ENCODE data around the gene ANO6. TPM values are rescaled to one million over a fixed set of nuclear protein-coding genes. Genes with fewer than 3 reads are reported as not detected.
A peak's percentile ranks its signal among the peaks of the same experiment; 100 is the strongest.

ANO6 gene
- polyA plus RNA-seq, 4 donors, result 67.9 to 81.6 (median 79.9) TPM

DNA sequence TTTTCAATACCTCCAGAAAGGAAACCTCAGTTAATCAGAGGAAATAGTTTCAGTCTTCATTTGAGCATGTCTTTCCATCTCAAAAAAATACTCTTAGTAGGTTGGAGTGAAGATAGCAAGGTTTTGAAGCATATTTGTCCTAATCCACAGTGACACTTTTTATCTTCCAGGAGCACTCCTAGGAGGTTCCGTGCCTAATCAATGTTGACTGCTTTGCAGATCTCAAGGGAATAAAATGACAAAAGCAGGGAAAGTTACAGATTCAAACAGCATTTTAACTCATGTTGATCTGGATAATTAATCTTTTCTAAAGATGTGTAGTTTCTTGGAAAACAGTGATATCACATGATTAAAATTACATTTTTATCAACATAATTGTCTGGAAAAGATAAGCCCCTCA is 213.9 kb downstream of the ANO6 start:
- no peak for DNase-seq (ENCODE audit: low read depth in 4 of 4, low spot score in 3 of 4)

DNA sequence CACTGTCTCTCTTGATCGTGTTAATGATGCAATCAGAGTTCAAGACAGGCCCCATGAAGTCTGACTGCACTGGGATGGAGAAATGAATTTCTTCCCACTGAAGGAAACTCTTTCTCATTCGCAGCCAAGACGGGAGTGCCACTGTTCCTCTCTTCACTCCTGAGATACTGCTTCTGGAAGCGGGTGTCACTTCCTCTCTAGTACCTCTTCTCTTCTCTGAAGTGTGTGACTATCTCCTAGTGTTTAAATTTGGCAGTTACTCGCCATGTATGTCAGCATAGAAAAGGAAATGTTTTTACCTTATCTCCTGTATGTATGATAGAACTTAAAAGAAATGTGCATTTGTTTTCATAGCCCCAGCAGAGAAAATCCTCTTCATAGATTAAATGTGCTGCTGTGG is 215.2 kb downstream of the ANO6 start:
- no peak for DNase-seq (ENCODE audit: low read depth in 4 of 4, low spot score in 3 of 4)

DNA sequence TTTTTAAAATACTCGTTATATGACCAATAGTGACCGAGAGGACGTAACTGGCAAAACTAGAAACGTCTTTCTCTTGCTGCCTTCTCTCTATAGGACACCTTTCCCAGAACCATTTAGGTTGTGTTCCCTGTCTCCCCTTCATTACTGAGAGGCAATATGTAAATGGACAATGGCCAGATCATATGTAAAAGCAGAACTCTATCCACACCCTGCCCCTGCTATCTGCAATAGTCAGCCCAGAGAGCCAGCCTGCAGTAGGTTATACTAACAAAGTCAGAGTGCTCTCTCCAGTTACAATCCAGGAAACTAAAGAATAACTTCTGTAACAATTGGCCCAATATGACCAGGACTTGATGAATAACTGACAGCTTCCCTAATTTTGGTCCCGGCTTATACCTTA is 216.8 kb downstream of the ANO6 start:
- no peak for DNase-seq (ENCODE audit: low read depth in 4 of 4, low spot score in 3 of 4)

DNA sequence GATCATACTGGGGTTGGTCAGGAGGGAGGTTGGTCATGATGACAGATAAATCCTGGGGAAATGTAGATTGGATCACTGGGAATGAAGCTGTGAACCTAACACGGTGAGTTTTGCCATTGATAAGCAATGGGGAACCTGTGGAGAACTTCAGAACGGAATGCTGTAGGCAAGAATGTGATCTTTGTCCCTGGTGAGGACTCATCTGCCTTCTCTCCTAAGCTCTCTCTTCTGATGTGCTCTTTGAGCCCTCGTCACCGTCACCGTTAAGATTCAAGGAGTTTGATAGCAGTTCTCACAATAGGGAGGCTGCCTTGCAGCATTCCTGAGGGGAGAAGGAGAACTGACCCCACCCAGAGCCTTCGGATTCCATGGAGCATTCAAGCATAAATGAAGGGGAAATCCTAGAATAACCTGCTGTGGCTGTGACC is 217.6 kb downstream of the ANO6 start:
- DNase-seq (ENCODE audit: low read depth in 4 of 4, low spot score in 3 of 4), result no peak

DNA sequence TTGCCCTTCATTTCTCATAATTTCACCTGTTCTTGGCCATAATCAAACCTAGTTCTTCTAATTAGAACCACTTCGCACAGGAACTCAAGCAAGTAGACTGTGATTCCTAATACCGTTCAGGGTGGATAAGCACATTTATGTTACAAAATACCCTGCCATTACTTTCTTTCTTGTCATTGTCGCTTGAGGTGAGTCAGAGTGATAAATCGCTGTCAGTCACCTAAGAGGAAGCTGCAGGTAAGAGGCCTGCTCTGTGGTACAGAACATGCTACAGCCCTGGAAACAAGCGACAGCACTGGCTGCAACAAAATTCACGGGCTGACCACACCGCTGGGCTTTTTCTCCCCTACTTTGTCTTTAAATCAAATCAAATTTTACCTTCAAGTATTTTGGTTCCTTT is 218.2 kb downstream of the ANO6 start:
- DNase-seq (ENCODE audit: low read depth in 4 of 4, low spot score in 3 of 4), result no peak

DNA sequence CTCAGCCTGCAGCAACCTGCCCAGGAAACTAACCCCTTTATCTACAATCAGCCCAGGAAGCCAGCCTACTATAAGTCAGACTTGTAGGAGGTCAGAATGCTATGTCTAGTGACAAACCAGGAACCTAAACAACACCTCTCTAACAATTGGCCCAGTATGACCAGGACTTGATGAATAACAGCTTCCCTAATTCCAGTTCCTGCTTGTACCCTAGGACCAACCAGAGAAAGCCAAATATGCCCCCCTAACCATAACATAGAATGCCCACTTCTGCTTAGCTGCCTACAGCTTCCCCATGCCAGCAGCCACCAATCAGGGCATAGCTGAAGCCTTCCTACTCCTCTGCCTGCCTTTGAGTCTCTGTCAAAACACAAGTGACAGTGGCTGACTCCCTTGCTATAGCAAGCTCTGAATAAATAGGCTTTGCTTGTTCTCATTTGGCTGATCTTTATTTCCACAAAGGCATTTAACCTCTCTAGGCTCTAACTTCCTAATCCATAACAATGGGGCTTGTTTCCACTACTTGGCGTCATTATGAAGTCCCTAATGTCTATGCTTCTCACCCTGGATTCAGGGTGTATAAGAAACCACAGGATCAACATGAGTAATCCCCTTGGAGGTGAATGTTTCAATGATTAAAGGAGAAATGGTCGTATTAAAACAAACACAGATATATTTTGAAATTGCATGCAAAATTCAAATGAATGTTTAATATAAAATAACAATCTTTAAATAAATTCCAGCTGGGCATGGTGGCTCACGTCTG is 220.2 kb downstream of the ANO6 start:
- DNase-seq (ENCODE audit: low read depth in 4 of 4, low spot score in 3 of 4), result no peak

DNA sequence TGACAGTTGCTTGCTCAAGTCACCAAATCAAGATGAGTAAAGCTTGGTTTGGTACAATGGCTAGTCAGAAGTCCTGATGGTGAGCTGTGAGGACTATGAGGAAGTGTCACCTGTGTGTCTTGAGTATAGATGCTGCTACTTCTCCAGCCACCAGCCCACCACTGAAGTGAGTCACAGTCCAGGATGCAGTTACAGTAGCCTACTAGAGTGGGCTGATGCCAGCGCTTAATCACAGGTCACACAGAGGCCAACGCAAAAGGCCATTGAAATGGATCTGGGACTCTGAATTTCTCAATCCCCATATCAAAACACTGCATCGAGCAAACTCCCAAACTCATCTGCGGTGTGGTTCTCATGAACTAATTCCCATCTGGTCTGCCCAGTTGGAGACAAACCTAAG is 223.1 kb downstream of the ANO6 start:
- DNase-seq (ENCODE audit: low read depth in 4 of 4, low spot score in 3 of 4), result no peak

DNA sequence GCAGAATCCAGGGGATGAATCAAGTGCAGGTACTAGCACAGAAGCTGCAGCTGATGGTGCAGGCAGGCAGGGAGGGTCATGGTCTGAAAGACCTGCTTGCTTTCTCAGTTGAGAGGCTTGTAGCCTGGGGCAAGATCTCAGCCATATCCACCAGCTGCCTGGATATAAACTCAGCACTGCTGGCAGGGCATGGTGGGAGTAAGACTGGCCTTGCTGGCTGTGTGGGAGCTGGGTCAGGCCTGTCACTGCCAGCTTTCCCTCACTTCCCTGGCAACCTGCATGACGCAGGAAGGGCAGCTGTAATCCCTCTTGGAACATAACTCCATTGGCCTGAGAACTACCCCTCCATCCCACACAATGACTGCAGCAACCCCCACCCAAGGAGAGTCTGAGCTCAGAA is 230.1 kb downstream of the ANO6 start:
- DNase-seq (ENCODE audit: low read depth in 4 of 4, low spot score in 3 of 4), result no peak

DNA sequence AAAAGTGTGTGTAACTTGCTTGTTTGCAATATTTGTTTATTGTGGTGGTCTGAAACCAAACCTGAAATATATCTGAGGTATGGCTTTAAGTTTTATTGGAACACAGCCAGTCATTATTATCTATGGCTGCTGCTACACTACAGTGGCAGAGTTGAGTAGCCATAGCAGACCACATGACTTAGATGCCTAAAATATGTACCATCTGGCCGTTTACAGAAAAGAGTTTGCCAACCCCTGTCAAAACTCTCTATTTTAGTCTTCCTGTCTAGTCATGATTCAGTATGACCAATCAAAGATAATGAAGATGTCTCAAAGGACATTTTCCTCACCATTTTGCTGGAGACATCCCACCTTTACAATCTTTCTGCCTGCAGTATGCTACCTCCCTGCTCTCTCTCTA is 242.3 kb downstream of the ANO6 start:
- no peak for DNase-seq (ENCODE audit: low read depth in 4 of 4, low spot score in 3 of 4)

DNA sequence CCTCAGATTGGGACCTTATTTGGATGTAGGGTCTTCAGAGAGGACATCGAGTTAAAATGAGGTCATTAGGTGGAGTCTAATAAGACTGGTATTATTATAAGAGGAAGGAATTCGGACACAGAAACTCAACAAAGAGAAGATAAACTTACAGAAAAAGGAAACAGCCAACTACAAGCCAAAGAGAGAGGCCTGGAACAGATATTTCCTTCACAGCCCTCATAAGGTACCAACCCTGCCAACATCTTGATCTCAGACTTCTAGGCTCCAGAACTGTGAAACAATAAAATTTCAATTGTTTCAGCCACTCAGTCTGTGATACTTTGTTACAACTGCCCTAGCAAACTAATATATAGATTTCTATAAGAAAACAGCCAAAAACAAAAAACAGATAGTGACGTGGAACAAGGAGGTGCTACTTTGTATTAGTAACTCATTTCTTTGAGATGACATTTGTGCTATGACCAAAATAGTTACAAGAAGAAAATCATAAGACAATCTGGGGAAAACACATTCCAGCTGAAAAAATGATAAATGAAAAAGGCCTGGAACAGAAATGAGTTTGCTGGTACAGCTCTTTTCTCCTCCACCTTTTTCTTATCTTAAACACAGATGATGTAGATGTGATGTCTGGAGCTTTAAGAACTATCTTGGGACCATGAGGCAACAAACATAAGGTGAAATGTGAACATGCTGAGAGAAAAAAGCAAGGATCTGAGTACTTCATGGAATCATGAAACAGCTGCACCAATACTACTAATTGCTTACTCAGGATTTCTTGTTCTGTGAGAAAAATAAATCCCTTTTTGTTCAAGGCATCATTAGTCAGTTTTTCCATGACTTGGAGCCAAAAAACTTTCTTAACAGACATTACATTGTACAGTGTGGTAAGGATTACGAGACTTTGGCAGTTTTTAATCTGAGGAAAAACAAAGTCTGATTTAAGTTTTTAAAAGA is 243.2 kb downstream of the ANO6 start:
- DNase-seq (ENCODE audit: low read depth in 4 of 4, low spot score in 3 of 4), result no peak

DNA sequence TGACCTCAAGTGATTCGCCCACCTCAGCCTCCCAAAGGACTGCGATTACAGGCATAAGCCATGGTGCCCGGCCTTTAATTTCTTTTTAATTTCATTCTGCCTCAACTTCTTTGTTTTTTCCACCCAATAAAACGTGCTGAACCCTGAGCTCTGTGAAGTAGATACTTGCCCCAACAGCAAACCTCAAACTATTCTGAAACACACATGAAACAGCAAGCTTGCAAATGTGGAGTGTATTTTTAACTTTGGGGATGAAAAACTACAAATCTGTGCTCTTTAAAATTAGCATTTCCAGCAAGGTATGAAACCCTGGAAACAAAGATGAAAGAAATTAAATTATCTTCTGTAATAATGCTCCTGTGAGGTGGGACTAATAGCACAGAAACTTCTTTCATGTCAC is 246.6 kb downstream of the ANO6 start:
- no peak for DNase-seq (ENCODE audit: low read depth in 4 of 4, low spot score in 3 of 4)

DNA sequence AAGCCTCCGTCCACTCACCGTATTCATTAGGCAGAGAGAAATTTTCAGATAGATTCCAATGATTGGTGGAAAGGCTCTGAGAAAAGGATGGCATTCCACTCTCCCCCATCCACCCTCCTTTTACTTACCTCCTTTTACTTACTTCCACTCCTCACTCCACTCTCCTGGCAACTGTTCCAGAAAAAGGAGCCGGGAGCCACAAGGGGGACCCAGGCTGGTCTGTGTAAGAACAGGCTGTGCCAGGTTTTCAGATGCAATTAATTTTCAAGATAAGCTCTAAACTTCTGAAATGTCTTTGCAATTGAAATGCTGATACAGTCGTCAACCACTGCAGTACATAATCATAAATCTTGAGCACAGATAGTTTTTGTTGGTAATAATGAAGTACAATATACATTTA is 248.8 kb downstream of the ANO6 start:
- DNase-seq (ENCODE audit: low read depth in 4 of 4, low spot score in 3 of 4), result peak in 1 of 4 donors; percentile 3

DNA sequence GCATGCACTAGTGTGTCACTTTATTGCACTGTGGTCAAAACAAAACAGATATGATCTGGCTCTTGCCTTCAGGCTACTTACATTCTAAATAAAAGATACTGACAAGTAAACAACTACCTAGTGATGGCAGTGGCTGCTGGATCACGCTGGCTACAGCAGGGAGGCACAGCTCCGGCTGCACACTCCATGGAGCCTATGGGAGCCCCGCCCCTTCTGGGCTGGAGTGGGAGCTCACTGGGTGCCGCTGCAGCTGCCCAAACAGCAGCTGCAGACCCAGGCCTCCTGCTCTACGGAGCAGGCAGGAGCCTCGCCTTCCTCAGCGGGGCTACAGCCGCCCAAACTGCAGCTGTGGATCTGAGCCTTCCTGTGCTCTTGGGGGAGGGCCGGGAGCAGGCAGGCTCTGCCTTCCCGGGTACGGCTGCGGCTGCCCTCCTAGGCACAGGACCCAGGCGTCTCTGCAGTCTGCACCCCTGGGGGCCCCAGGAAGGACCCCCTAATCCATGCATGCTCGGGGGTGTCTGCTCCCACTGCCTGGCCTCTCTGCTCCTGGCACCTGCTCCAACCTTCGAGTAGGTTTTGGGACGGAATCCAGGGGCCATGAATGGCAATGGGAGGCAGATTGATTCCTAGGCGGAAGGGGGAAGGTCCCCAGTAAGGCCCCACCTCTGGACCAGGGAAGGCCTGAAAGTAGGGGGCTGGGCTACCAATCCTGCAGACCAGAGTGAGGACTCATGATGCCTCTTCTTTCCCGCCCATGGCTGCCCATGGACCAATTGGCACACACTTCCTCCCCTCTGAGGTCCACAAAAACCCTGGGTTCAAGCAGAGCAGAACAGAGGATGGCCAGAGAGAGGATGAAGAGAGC is 253.1 kb downstream of the ANO6 start:
- no peak for DNase-seq (ENCODE audit: low read depth in 4 of 4, low spot score in 3 of 4)

DNA sequence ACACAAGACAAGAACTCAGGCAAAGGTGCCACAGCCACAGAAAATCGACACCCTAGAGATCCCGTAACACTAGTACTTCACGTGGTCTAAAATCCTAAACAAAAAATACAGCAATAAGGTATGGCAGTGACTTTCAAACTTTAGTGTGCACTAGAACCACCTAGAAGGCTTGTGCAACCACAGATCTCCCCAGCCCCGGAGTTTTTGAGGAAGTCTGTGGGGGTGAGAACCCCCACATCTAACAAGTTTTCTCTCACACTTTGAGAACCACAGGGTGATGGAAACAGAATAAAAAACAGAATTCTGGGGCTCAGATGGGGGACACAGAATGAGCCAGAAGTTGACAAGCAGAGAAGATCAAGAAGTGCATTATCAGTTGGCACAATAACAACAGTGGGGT is 254.0 kb downstream of the ANO6 start:
- no peak for DNase-seq (ENCODE audit: low read depth in 4 of 4, low spot score in 3 of 4)

DNA sequence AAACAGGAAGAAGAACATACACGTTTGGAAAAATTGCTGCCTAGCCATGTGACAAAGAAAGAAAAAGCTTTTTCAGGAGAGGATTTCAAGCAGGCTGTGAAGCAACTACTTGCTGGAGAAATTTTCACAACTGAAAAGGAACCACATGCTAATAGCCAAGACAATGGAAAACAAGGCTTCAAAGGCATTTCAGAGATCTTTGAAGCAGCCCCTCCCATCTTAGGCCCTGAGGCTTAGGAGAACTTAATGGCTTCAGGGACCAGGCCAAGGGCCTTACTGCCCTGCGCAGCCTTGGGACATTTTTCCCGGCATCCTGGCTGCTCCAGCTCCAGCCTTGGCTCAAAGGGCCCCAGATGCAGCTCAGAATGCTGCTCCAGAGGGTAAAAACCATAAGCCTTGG is 257.7 kb downstream of the ANO6 start:
- no peak for DNase-seq (ENCODE audit: low read depth in 4 of 4, low spot score in 3 of 4)

DNA sequence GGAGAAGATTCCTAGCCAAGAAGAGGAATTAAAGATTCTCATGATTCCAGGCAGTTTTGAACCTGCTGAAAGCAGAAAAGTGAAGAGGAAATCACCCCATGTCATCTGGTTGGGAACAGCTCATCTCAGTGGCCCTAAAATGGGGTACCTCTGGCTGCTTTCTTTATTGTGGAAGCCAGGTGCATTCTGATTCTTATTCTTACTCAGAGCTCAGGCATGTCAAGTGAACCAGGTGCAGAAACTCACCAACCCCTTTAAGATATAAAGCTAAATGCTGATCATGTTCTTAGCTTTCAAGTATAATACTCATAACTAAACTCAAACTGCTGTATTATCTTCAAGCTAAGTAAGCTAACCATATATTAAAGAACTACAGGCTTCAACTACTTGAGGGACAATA is 259.7 kb downstream of the ANO6 start:
- no peak for DNase-seq (ENCODE audit: low read depth in 4 of 4, low spot score in 3 of 4)

DNA sequence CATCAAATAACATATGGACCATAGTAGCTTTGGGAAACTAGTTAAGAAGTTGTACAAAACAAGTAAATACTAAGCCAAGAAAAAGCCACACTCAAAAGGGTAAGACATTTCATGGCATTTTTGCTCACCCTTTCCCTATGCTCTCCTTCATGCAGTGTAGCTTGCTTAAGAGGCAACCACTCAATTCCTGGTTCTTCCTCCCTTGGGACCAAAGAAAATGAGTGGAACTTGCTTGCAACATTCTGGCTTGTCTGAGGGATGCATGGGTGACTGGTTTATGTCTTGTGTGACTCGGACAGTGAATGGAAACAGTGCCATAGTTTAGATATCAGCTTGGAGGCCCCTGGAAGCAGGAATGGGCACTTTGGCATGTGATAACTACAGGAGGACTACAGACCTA is 261.6 kb downstream of the ANO6 start:
- DNase-seq (ENCODE audit: low read depth in 4 of 4, low spot score in 3 of 4), result no peak

DNA sequence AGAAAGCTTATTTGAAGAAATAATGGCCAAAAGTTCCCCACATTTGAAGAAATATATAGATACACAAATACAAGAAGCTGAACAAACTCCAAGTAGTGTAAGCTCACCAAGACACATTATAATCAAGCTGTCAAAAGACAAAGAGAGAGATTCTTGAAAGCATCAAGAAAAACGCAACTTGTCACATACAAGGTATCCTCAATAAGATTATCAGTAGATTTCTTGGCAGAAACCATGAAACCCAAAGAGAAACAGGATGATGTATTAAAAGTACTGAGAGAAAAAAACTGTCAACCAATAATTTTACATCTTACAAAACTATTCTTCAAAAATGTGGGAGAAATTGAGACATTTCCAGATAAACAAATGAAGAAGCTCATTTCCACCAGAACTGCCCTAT is 263.0 kb downstream of the ANO6 start:
- no peak for DNase-seq (ENCODE audit: low read depth in 4 of 4, low spot score in 3 of 4)

DNA sequence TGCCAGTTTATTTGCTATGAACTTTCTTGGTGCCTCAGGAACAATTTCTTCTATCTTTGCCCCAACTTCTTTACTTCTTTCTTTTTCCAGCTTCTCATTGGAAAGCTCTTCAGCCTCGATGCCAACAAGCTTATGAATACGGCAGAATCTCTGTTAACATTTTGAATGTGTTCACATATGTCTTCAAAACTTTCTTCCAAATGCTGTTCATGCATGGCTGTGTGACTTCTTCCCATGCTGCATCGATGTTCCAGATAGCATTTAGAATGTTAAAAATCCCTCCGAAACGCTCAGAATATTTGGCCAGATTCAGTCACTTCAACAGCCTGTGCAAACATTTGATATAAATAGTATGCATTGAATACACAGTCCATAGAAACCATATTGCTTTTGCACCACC is 265.9 kb downstream of the ANO6 start:
- no peak for DNase-seq (ENCODE audit: low read depth in 4 of 4, low spot score in 3 of 4)

DNA sequence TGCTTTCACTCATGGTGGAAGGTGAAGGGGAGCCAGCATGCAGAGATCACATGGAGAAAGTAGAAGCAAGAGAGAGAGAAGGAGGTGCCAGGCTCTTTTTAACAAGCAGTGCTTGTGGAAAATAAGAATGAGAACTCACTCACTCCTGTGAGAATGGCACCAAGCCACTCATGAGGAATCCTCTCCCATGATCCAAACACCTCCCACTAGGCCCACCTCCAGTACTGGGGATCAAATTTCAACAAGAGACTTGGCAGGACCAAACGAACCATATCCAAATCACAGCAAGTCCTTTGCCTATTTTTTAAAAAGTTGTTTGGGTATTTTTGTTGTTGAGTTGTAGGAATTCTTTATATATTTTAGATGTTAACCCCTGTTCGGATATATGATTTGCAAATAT is 267.7 kb downstream of the ANO6 start:
- no peak for DNase-seq (ENCODE audit: low read depth in 4 of 4, low spot score in 3 of 4)
